ENCODE measurements around the gene C1orf185. TPM values are rescaled to one million over a fixed set of nuclear protein-coding genes. Genes with fewer than 3 reads are reported as not detected.
"Not testable (repeated sequence)": the region's sequence is repeated elsewhere in the genome, so short reads cannot be mapped to it uniquely, and the experiment has no call there.

C1orf185 gene
- total RNA-seq, 1 donor = not detected

- DNase-seq (ENCODE audit: low read depth in 2 of 3, low spot score in 2 of 3) = no peak
Measured at GRCh38 chr1:51131185-51131584, 29.2 kb downstream of the C1orf185 start.

- DNase-seq (ENCODE audit: low read depth in 2 of 3, low spot score in 2 of 3) = no peak
Measured at GRCh38 chr1:51133045-51133444, 31.0 kb downstream of the C1orf185 start.

- not testable (repeated sequence) for DNase-seq (ENCODE audit: low read depth in 2 of 3, low spot score in 2 of 3)
Measured at GRCh38 chr1:51137696-51138095, 35.7 kb downstream of the C1orf185 start.

DNA sequence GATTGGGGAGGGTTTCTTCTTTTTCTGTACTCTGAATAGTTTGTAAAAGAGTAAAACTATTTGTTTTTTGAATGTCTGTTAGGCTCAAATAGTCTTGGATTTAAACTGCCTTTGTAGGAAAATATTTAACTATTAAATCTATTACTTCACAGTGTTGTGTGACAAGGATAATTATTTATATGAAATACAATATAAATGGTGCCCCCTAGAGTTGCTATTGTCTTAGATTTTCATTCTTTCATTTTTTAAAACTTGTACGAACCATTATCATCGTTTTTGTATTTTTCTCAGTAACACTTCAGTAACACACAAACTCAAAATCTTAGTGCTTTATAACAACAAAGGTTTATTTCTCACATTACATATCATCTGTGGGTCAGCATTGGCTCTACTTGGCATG is 37.4 kb downstream of the C1orf185 start:
- no peak for DNase-seq (ENCODE audit: low read depth in 2 of 3, low spot score in 2 of 3)

- DNase-seq (ENCODE audit: low read depth in 2 of 3, low spot score in 2 of 3) = no peak
Measured at GRCh38 chr1:51147394-51147793, 45.4 kb downstream of the C1orf185 start.

DNA sequence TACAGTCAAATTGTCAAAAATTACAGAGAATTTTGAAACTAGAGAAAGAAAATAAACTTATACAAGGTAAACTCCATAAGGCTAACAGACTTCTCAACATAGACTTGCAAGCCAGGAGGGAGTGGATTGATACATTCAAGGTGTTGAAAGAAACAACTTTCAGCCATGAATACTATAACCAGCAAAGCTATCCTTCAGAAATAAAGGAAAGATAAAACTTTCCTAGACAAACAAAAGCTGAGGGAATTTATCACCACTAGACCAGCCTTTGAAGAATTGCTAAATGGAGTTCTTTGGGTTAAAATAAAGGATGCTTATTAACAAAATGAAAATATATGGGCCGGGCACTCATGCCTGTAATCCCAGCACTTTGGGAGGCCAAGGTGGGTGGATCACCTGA is 52.7 kb downstream of the C1orf185 start:
- DNase-seq (ENCODE audit: low read depth in 2 of 3, low spot score in 2 of 3) = no peak

GRCh38 chr1:51156752-51157151 is 54.7 kb downstream of the C1orf185 start:
- DNase-seq (ENCODE audit: low read depth in 2 of 3, low spot score in 2 of 3) = no peak

DNA sequence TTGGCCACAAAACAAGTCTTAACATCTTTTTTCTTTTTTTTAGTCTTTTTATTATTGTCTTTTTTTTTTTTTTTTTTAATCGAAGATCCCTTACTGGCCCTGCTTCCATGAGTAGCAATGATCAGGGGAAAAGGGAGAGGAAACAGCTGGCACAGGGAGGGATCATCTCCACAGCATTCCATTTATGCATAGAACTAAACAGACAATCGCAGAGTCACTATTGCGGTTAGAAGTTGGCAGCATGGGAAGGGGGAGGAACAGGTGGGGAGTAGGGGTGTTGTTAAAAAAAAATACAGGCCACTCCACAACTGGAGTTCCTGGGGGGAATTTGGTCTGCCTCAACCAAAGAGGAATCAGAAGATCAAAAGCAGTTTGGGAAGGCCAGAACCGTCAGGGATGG is 55.4 kb downstream of the C1orf185 start:
- no peak for DNase-seq (ENCODE audit: low read depth in 2 of 3, low spot score in 2 of 3)

GRCh38 chr1:51158263-51158662 is 56.2 kb downstream of the C1orf185 start:
- no peak for DNase-seq (ENCODE audit: low read depth in 2 of 3, low spot score in 2 of 3)

GRCh38 chr1:51162560-51162959 is 60.5 kb downstream of the C1orf185 start:
- DNase-seq (ENCODE audit: low read depth in 2 of 3, low spot score in 2 of 3) = not testable (repeated sequence)

GRCh38 chr1:51165540-51165939 is 63.5 kb downstream of the C1orf185 start:
- no peak for DNase-seq (ENCODE audit: low read depth in 2 of 3, low spot score in 2 of 3)

- no peak for DNase-seq (ENCODE audit: low read depth in 2 of 3, low spot score in 2 of 3)
Measured at GRCh38 chr1:51168266-51168845, 66.3 kb downstream of the C1orf185 start.

GRCh38 chr1:51168936-51169335 is 66.9 kb downstream of the C1orf185 start:
- no peak for DNase-seq (ENCODE audit: low read depth in 2 of 3, low spot score in 2 of 3)

DNA sequence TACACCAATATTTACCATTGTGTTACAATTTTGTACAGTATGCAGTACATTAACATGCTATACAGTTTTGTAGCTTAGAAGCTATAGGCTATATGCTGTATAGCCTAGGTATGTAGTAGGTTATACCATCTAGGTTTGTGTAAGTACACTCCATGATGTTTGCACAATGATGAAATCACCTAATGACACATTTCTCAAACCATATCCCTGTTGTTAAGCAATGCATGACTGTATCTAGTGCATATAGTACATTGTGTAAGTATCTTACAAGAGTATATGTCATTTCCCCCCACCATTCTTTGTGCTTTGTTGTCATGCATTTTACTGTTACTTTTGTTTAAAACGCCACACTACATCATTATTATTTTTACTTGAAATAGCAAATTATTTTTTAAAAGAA is 68.3 kb downstream of the C1orf185 start:
- no peak for DNase-seq (ENCODE audit: low read depth in 2 of 3, low spot score in 2 of 3)

DNA sequence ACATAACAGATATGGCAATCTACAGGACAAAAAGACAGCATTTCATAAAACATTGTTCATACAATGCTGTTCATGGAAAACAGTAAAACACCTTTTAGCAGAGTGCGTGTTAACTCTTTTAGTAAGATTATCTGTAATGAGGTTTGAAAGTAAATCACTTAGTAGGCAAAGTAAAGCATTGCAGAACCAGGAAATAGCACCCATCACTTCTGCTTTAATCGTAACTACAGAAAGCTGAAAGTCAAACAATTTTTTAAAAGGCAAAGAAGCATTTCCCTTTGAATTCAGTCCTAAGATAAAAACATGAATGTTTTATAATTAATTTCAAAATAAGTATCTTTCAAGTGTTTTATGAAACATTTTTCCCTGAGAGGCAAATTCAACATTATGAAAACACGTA is 70.8 kb downstream of the C1orf185 start:
- no peak for DNase-seq (ENCODE audit: low read depth in 2 of 3, low spot score in 2 of 3)

DNA sequence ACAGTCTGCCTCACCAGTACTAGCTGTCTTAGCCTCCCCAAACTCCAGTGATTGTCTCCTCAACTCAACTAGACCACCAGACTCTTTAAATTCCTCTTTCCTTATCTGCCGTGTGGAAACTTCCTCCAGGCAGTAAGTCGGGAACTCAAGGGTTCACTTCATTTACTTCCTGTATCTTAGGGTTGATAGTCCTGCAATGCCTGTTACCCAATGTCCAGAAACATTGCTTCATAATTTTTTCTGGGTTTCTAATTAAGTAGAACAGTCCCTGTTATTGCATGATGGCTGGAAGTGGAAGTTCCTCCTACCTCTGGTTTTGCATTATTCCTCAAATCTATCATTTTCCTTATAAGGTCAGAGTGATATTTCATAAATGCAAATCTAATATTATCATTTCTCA is 73.2 kb downstream of the C1orf185 start:
- DNase-seq (ENCODE audit: low read depth in 2 of 3, low spot score in 2 of 3) = no peak

- DNase-seq (ENCODE audit: low read depth in 2 of 3, low spot score in 2 of 3) = not testable (repeated sequence)
Measured at GRCh38 chr1:51177988-51178387, 76.0 kb downstream of the C1orf185 start.

GRCh38 chr1:51188230-51188629 is 86.2 kb downstream of the C1orf185 start:
- no peak for DNase-seq (ENCODE audit: low read depth in 2 of 3, low spot score in 2 of 3)

DNA sequence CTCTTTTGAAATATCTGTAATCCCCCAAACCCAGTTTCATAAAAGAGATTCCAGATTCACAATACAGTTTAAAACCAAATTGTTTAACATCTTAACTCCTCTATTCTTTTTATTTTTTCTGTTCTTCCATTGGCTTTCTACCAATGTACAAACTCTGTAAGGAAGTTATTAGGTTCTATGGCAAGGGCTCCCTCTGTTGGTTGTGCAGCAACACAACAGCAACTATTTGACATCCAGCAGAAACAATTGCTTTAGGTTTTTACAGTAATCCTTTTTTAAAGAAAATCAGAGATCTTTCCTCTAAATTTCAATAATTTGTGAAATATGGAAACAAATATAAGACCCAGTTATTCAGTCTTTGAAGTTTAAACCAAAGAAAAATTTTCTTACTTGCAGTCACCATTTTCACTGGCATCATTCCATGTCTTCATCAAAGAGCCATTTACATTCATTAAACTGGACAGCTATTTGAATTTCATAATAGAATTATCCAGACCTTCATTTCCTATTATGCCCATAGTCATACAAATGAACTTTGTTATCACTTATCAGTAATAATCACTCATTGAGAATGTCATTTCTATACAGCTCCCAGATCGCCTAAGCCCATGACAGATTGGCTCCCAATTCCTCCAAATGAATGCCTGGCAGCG is 87.5 kb downstream of the C1orf185 start:
- peak; percentile 17 to 74 (median 57) for DNase-seq (ENCODE audit: low read depth in 2 of 3, low spot score in 2 of 3)

DNA sequence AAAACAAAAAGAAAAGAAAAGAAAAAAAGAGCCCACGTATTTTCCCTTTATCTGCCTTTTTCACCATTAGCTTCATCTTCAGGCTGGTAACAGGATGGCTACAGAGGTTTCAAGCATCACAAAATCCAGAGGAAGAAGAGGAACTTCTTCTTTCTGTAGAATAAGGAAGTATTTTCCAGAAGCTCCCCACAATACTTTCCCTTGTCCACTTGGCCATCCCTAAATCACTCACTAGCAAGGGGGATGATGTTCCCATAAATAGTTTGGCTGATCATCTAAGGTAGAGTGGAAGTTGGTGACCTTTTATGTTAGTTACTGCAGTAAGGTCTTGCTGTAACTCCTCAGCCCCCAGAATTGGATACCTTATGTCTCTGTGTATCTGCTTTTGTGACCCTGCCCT is 88.9 kb downstream of the C1orf185 start:
- no peak for DNase-seq (ENCODE audit: low read depth in 2 of 3, low spot score in 2 of 3)

DNA sequence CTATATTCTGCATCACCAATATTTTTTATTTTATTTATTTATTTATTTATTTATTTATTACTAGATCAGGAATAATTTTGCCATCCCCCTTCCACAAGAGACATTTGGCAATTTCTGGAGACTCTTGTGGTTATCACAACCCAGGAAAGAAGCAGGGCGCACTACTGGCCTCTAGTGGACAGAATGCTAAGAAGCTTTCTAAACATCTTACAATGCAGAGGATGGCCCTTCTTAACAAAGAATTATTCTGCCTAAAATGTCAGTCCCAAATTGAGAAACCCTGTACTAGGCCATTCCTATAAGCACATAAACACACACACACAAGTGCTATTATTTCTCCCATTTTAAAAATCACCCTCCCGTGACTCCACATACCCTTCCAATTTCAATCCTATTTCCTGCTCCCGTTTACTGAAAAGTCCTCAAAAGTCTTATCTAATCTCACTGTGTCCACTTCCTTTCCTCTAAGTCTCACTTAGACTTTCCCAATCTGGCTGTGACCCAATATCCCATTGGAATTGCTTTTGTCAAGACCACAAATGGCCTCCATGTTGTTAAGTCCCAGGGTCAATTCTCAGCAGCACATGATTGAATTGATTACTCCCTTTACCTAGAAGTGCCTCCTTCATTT is 90.3 kb downstream of the C1orf185 start:
- DNase-seq (ENCODE audit: low read depth in 2 of 3, low spot score in 2 of 3) = peak in 2 of 3 donors; percentile 47 to 76

DNA sequence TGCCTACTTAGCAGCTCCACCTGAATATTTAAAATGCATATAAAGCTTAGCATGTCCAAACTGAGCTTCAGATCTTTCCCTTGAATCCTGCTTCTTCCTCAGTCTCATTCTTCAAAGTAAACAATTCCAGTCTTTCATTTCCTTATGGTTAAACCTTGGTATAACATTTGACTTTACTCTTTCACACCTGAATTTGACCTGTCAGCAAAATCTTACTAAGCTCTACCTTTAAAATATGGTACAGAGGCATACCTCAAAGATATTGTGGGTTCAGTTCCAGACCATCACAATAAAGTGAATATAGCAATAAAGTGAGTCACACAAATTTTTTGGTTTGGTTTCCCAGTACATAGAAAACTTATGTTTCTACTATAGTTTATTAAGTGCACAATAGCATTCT is 91.5 kb downstream of the C1orf185 start:
- DNase-seq (ENCODE audit: low read depth in 2 of 3, low spot score in 2 of 3) = no peak
